NCI-H345 treated with DMSO at 0.1 percent for 48 hours (cell line): ENCODE results near the gene ABCF2.

Experiments
- DNase-seq: peaks from one replicate; lab custom pipeline; 2025; ENCODE audit not compliant: unreplicated experiment; lab: John Stamatoyannopoulos, UW

Gene ABCF2

GRCh38 chr7:151242159-151243044 is 15.4 kb upstream of the ABCF2 start:
- no peak for DNase-seq

- DNase-seq = no peak
These were observed 14.7 kb upstream of the ABCF2 start for GRCh38 chr7:151241755-151242096.

- DNase-seq = no peak
These were observed 14.1 kb upstream of the ABCF2 start for GRCh38 chr7:151240942-151241754.

GRCh38 chr7:151240536-151240935 is 13.5 kb upstream of the ABCF2 start:
- no peak for DNase-seq

- no peak for DNase-seq
These were observed 12.9 kb upstream of the ABCF2 start for GRCh38 chr7:151239837-151240459.

- no peak for DNase-seq
These were observed 12.2 kb upstream of the ABCF2 start for GRCh38 chr7:151238924-151239836.

GRCh38 chr7:151238190-151238810 is 11.3 kb upstream of the ABCF2 start:
- DNase-seq = no peak

GRCh38 chr7:151237244-151238189 is 10.5 kb upstream of the ABCF2 start:
- DNase-seq = no peak

GRCh38 chr7:151236406-151236805 is 9.4 kb upstream of the ABCF2 start:
- no peak for DNase-seq

- DNase-seq = no peak
These were observed 8.2 kb upstream of the ABCF2 start for GRCh38 chr7:151235091-151235787.

- no peak for DNase-seq
These were observed 6.8 kb upstream of the ABCF2 start for GRCh38 chr7:151233804-151234203.

GRCh38 chr7:151232917-151233701 is 6.1 kb upstream of the ABCF2 start:
- DNase-seq = no peak

GRCh38 chr7:151232091-151232916 is 5.3 kb upstream of the ABCF2 start, which contains the start of gene CHPF2:
CHPF2 (plus strand) TSS chr7:151232483; CDS start chr7:151234012, 1,529 bp downstream.
- DNase-seq = peak; percentile 72

GRCh38 chr7:151231080-151231479 is 4.1 kb upstream of the ABCF2 start:
- no peak for DNase-seq

GRCh38 chr7:151229249-151229648 is 2.2 kb upstream of the ABCF2 start:
- DNase-seq = no peak

GRCh38 chr7:151228024-151228866 is 1.2 kb upstream of the ABCF2 start:
- no peak for DNase-seq
